Activated CD8-positive, alpha-beta memory T cell treated with anti-CD3 and anti-CD28 coated beads, Interleukin-2, amount 10 ng/mL, durations not matched to agents 7 days and 5 days (primary cell): ENCODE measurements around the gene ERC1. TPM values are rescaled to one million over a fixed set of nuclear protein-coding genes. Genes with fewer than 3 reads are reported as not detected.
A peak's percentile ranks its signal among the peaks of the same experiment; 100 is the strongest.
"Not testable (repeated sequence)": the region's sequence is repeated elsewhere in the genome, so short reads cannot be mapped to it uniquely, and the experiment has no call there.

Experiments used
- ATAC-seq: fragments of 150-1000 bp; cut with Tn5 transposase; one replicate; pipeline ENCODE4 v1.10.0; 2021; ENCODE audit warnings: moderate library complexity
- CTCF ChIA-PET: fragments of 350-600 bp; sonication (Branson Sonifier 250); formaldehyde crosslinking; loops from one replicate; lab custom pipeline; 2021; ENCODE audit warnings: antibody characterized with exemption; lab: Charles Lee
- DNase-seq: peaks from one replicate; pipeline ENCODE4 v3.0.0-alpha.2; 2020
- H3K27ac Mint-ChIP-seq: one replicate; pipeline ENCODE4 v1.8.0; 2021; ENCODE audit warnings: mild to moderate bottlenecking, mixed read lengths
- H3K27me3 Mint-ChIP-seq: one replicate; pipeline ENCODE4 v1.8.0; 2021; ENCODE audit warnings: mixed read lengths
- H3K36me3 Mint-ChIP-seq: one replicate; pipeline ENCODE4 v1.8.0; 2021; ENCODE audit warnings: mild to moderate bottlenecking, mixed read lengths
- H3K4me1 Mint-ChIP-seq: one replicate; pipeline ENCODE4 v1.8.0; 2021; ENCODE audit warnings: mixed read lengths
- H3K4me3 Mint-ChIP-seq: one replicate; pipeline ENCODE4 v1.8.0; 2021; ENCODE audit warnings: mild to moderate bottlenecking, moderate library complexity, mixed read lengths
- H3K9me3 Mint-ChIP-seq: one replicate; pipeline ENCODE4 v1.8.0; 2022; ENCODE audit warnings: low read depth, mixed read lengths
- total RNA-seq, 2 experiments: library from RNA; stranded (reverse); gene quantifications; one replicate each; pipeline ENCODE4 v1.2.3, GENCODE V29; 2021

Gene ERC1
- total RNA-seq, 2 experiments from 2014 or later: 18.8 to 25.2 TPM

DNA sequence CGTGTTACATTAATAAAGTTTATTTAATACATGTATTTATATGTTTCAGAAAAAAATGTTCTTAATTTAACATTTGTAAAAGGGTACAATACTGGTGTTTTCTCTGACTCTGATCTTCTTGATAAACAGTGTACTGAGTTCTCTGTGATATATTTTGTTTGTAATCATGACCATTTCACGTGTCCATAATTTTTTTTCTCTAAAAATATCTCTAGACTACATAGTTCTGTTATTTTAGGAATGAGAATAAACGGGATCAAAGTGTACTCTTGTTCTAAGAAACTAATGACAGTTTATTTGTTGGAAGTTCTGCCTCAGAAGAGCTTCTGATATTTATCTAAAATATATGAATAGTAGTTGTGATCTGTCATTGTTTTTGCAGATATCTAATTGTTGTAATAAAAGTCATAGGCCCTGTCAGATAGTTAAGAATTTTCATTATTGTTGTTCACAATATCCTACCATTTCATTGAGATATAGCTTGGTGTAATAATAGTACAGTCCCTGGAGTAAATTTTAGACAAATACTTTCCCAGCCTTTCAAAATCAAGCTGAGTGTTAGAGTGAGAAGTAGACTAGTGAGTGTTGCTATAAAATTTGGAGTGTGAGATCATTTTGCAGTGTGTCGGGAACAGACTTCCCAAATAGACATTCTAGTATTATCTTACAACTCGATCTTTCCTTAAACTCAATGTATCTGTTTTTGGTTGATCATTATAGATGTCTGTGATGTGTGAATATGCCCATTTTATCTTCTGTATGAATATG lies 86.2 kb downstream of the ERC1 start:
- no peak overlapping the region for H3K4me3 Mint-ChIP-seq
- peaks cover 8% of the 10 kb centered on the region for H3K4me1 Mint-ChIP-seq
- peaks cover 2% of the 10 kb centered on the region for H3K9me3 Mint-ChIP-seq
- H3K27me3 Mint-ChIP-seq: no peaks in the 10 kb centered on the region
- no peak overlapping the region for H3K27ac Mint-ChIP-seq
- H3K36me3 Mint-ChIP-seq: peaks cover 3% of the 10 kb centered on the region
- no peak for DNase-seq
- no peak for ATAC-seq
- CTCF ChIA-PET: interaction anchor here (1.6 kb wide), 1 partner anchor 16 kb away, joined by 5 read pairs; no protein-coding TSS in a partner anchor

- DNase-seq (no peak), ATAC-seq (no peak)
- Mint-ChIP-seq H3K9me3 (peaks cover 2% of the 10 kb centered on the region), H3K4me3 (no peak overlapping the region), H3K27ac (no peak overlapping the region), H3K27me3 (no peaks in the 10 kb centered on the region), H3K36me3 (peaks cover 3% of the 10 kb centered on the region), H3K4me1 (peaks cover 8% of the 10 kb centered on the region)
- CTCF ChIA-PET: interaction anchor here (1.6 kb wide), 1 partner anchor 15 kb away, joined by 5 read pairs; no protein-coding TSS in a partner anchor
Measured at GRCh38 chr12:1078002-1078401, 87.0 kb downstream of the ERC1 start.

DNA sequence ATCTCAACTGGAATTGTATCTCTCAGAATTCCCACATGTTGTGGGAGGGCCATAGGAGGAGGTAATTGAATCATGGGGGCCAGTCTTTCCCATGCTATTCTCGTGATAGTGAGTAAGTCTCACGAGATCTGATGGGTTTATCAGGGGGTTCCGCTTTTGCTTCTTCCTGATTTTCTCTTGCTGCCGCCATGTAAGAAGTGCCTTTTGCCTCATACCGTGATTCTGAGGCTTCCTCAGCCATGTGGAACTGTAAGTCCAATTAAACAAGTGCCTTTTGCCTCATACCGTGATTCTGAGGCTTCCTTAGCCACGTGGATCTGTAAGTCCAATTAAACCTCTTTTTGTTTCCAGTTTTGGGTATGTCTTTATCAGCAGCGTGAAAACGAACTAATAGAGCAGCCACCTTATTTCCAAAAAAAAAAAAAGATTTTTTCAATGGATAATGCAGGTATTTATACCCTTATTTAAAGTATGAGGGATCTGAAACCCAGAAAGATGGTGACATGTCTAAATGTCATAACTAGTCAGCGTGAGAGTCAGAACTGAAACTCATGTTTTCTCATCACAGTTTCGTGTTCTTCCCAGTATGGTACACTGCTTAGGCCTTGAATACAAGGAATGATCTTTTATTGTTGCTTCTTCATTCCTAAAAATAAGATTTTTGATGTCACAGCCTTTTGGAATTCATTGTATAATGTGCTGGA lies 89.6 kb downstream of the ERC1 start:
- DNase-seq (no peak), ATAC-seq (no peak)
- Mint-ChIP-seq H3K27ac (no peak overlapping the region), H3K4me3 (no peak overlapping the region), H3K9me3 (peaks cover 2% of the 10 kb centered on the region), H3K27me3 (no peaks in the 10 kb centered on the region), H3K36me3 (peaks cover 3% of the 10 kb centered on the region), H3K4me1 (peaks cover 8% of the 10 kb centered on the region)
- CTCF ChIA-PET: no interaction called here

- Mint-ChIP-seq H3K36me3 (peaks cover 3% of the 10 kb centered on the region), H3K4me3 (no peak overlapping the region)
Measured at GRCh38 chr12:1083151-1083888, 92.3 kb downstream of the ERC1 start.

GRCh38 chr12:1083889-1084262 lies 92.9 kb downstream of the ERC1 start:
- DNase-seq: no peak
- peaks cover 8% of the 10 kb centered on the region for H3K4me1 Mint-ChIP-seq
- peaks cover 3% of the 10 kb centered on the region for H3K36me3 Mint-ChIP-seq
- ATAC-seq: no peak
- CTCF ChIA-PET: interaction anchor here (1.2 kb wide), 2 partner anchors 9 to 524 kb away, joined by 3 to 6 read pairs; no protein-coding TSS in a partner anchor
- H3K9me3 Mint-ChIP-seq: peaks cover 2% of the 10 kb centered on the region
- no peak overlapping the region for H3K4me3 Mint-ChIP-seq
- H3K27ac Mint-ChIP-seq: no peak overlapping the region
- no peaks in the 10 kb centered on the region for H3K27me3 Mint-ChIP-seq

More at GRCh38 chr12:1083151-1083888, 92.3 kb downstream of the ERC1 start:
- CTCF ChIA-PET: interaction anchor here (1.2 kb wide), 2 partner anchors 10 to 525 kb away, joined by 3 to 6 read pairs; no protein-coding TSS in a partner anchor
- DNase-seq (no peak), ATAC-seq (no peak)
- H3K4me1 Mint-ChIP-seq: peaks cover 8% of the 10 kb centered on the region
- H3K9me3 Mint-ChIP-seq: peaks cover 2% of the 10 kb centered on the region
- no peak overlapping the region for H3K27ac Mint-ChIP-seq
- H3K27me3 Mint-ChIP-seq: no peaks in the 10 kb centered on the region

GRCh38 chr12:1091350-1091749 lies 100.3 kb downstream of the ERC1 start:
- DNase-seq: no peak
- no peak for ATAC-seq
- no peaks in the 10 kb centered on the region for H3K27me3 Mint-ChIP-seq
- no peak overlapping the region for H3K27ac Mint-ChIP-seq
- peaks cover 8% of the 10 kb centered on the region for H3K4me1 Mint-ChIP-seq
- H3K36me3 Mint-ChIP-seq: no peaks in the 10 kb centered on the region
- no peaks in the 10 kb centered on the region for H3K9me3 Mint-ChIP-seq
- CTCF ChIA-PET: no interaction called here
- H3K4me3 Mint-ChIP-seq: no peak overlapping the region

DNA sequence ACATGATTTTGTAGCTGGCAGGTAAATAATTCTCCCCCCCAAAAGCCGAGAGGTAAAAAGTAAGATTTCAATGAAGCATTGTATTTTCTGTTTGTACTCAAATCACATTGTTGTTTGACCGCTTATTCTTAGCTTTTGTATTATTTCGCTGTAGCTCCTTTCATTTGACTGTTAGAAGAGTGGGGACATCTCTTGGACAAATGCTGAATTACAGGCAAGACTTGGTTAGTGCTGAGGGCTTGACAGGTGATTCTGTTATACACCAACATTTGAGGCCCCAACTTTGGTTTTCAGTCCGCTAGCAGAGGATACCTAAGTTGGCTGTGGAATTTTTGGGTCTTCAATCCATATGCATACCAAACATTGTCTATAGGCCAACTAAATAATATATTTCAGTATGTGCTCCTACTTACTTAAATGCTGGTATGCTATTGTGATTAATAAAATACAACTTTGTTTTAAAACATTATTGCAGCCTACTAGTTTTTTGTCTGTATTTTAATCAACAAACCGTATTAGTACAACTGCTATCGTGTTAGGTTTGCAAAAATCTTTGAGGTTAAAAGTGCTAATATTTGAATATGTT lies 102.2 kb downstream of the ERC1 start:
- H3K4me1 Mint-ChIP-seq: peaks cover 9% of the 10 kb centered on the region
- no peaks in the 10 kb centered on the region for H3K36me3 Mint-ChIP-seq
- peak; percentile 67 for ATAC-seq
- DNase-seq: no peak
- H3K27me3 Mint-ChIP-seq: no peaks in the 10 kb centered on the region
- CTCF ChIA-PET: interaction anchor here (0.6 to 1.9 kb wide), 33 partner anchors 9 to 644 kb away, joined by 3 to 12 read pairs (median 4); partner anchors contain the start of gene RAD52
- no peak overlapping the region for H3K4me3 Mint-ChIP-seq
- no peak overlapping the region for H3K27ac Mint-ChIP-seq
- no peaks in the 10 kb centered on the region for H3K9me3 Mint-ChIP-seq

DNA sequence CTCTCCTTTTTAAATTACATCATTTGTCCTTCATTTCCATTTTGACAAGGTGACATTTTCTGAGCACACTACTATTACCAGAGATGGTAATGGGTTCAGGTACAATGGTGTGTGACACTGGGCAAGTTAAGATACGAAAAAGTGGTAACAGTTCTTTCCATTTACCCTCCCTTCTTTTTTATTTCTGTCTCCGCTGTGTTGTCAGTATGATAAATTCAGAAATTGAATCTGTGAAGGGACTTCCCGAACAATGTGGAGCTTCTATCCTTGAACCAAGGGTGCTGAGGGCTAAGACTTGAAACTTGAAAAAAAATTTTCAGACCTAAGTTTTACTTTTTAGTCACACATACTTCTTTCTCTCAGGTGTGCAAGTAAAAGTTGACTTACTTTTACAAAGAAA lies 103.7 kb downstream of the ERC1 start:
- Mint-ChIP-seq H3K4me3 (no peak overlapping the region), H3K27ac (no peak overlapping the region), H3K9me3 (no peaks in the 10 kb centered on the region), H3K4me1 (peaks cover 21% of the 10 kb centered on the region), H3K27me3 (no peaks in the 10 kb centered on the region), H3K36me3 (no peaks in the 10 kb centered on the region)
- CTCF ChIA-PET: no interaction called here
- ATAC-seq (no peak), DNase-seq (no peak)

GRCh38 chr12:1099158-1099557 lies 108.1 kb downstream of the ERC1 start:
- DNase-seq (no peak), ATAC-seq (peak; percentile 57)
- Mint-ChIP-seq H3K27ac (no peak overlapping the region), H3K27me3 (no peaks in the 10 kb centered on the region), H3K9me3 (no peaks in the 10 kb centered on the region), H3K4me3 (no peak overlapping the region), H3K4me1 (peaks cover 24% of the 10 kb centered on the region), H3K36me3 (no peaks in the 10 kb centered on the region)
- CTCF ChIA-PET: no interaction called here

DNA sequence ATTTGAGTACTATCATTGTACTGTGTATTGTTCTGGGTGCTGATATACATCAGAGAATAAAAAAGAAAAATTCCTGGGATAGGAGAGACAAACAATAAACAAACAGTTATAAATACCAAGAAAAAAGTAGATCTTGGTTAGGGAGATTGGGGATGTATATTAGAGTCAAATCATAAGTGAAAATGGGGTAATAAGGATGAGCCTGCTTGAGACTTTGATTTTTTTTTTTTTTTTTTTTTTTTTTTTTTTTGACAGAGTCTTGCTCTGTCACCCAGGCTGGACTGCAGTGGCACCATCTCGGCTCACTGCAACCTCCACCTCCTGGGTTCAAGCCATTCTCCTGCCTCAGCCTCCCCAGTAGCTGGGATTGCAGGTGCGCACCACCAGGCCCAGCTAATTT lies 108.6 kb downstream of the ERC1 start:
- H3K4me3 Mint-ChIP-seq, CTCF ChIA-PET: not testable (repeated sequence)

DNA sequence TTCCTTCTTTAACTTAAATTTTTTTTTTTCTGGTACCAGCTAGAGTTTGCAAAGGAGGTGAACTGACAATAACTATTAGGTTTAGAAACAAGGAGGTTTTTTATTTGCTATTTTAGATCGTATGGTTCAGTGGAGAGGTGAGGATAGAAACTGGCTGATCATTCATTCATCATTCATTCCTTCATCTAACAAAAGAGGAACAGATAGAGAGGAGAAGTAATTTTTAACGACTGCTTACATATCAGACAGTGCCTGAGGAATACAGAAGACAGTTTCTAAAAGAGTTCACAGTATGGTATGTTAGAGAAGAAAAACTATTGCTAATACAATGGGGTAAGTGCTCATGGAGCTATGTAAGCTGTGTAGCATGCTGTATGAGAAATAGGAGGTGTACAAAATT lies 111.1 kb downstream of the ERC1 start:
- H3K36me3 Mint-ChIP-seq: no peaks in the 10 kb centered on the region
- DNase-seq: no peak
- peaks cover 27% of the 10 kb centered on the region for H3K4me1 Mint-ChIP-seq
- H3K27me3 Mint-ChIP-seq: no peaks in the 10 kb centered on the region
- H3K27ac Mint-ChIP-seq: no peak overlapping the region
- no peak for ATAC-seq
- H3K4me3 Mint-ChIP-seq: no peak overlapping the region
- CTCF ChIA-PET: interaction anchor here (0.9 to 3.8 kb wide), 3 partner anchors 9 to 481 kb away, joined by 4 to 28 read pairs (median 9); no protein-coding TSS in a partner anchor
- no peaks in the 10 kb centered on the region for H3K9me3 Mint-ChIP-seq

More for the DNA sequence above, 108.6 kb downstream of the ERC1 start:
- not testable (repeated sequence) for H3K27me3 Mint-ChIP-seq, H3K9me3 Mint-ChIP-seq, DNase-seq, H3K36me3 Mint-ChIP-seq, H3K27ac Mint-ChIP-seq, ATAC-seq
- H3K4me1 Mint-ChIP-seq: peaks cover 22% of the 10 kb centered on the region

DNA sequence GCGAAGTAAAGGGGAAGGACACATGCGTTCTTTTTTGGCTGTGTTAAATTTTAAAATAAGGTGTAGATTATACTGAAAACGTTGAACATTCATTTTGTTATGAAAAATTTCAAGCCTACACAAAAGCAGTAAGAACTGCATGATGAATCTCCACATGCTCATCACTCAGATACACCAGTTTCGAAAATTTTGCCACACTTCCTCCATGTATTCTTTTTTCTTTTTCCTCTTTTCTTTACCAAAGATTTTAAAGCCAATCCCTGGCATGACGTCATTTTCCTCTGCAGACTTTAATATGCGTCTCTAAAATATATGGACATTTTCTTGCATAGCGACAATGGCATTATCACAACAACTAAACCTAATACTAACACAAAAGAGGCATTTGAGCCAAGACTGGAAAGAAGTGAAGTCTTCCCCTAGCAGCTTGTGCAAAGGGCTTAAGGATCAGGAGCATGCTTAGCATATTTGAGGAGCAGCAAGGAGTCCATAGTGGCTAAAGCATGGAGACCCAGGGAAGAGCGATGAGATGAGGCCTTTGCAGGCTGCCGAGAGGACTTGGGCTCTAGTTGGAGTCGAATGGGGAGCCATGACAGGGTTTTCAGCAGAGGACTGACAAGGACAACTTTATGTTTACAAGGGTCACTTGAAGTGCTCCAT lies 111.9 kb downstream of the ERC1 start:
- CTCF ChIA-PET: interaction anchor here (0.7 to 3.8 kb wide), 4 partner anchors 10 to 481 kb away, joined by 3 to 28 read pairs (median 6); no protein-coding TSS in a partner anchor
- H3K27ac Mint-ChIP-seq: no peak overlapping the region
- H3K27me3 Mint-ChIP-seq: no peaks in the 10 kb centered on the region
- no peak for DNase-seq
- ATAC-seq: no peak
- H3K4me3 Mint-ChIP-seq: no peak overlapping the region
- H3K36me3 Mint-ChIP-seq: peaks cover 3% of the 10 kb centered on the region
- H3K4me1 Mint-ChIP-seq: peaks cover 28% of the 10 kb centered on the region
- no peaks in the 10 kb centered on the region for H3K9me3 Mint-ChIP-seq
